HepG2 (cell line): ENCODE results near the gene RNF6. TPM values are rescaled to one million over a fixed set of nuclear protein-coding genes. Genes with fewer than 3 reads are reported as not detected.

Experiments
- FOXA1 ChIP-seq, 2 experiments: fragments of 450-650 bp in 1 of 2; sonication (generic) in 1 of 2; formaldehyde crosslinking in 1 of 2; IDR thresholded peaks; 2 replicates each; pipeline versions ENCODE4 v1.4.0 to v1.6.1; 2016 to 2020; ENCODE audit warnings: missing genetic modification reagents in 1 of 2
- ISL2 ChIP-seq: sonication (generic); formaldehyde crosslinking; IDR thresholded peaks from 2 replicates; pipeline ENCODE4 v1.5.0; 2020; ENCODE audit warnings: missing genetic modification reagents
- KAT8 ChIP-seq: IDR thresholded peaks from 2 replicates; pipeline ENCODE4 v1.6.1; 2016; ENCODE audit warnings: missing genetic modification reagents, missing compliant biosample characterization
- MED1 ChIP-seq: sonication (generic); formaldehyde crosslinking; IDR thresholded peaks from 2 replicates; pipeline ENCODE4 v1.4.0; 2020; ENCODE audit warnings: missing genetic modification reagents
- REL ChIP-seq: sonication (generic); formaldehyde crosslinking; conservative IDR thresholded peaks from 2 replicates; pipeline ENCODE4 v1.8.0; 2022; ENCODE audit warnings: mild to moderate bottlenecking, missing genetic modification reagents, moderate library complexity
- RXRA ChIP-seq: sonication (generic); formaldehyde crosslinking; IDR thresholded peaks from 2 replicates; pipeline ENCODE4 v1.5.1; 2020; ENCODE audit warnings: missing genetic modification reagents
- TCF7 ChIP-seq: sonication (generic); IDR thresholded peaks from 2 replicates; pipeline ENCODE4 v1.6.1; 2016; ENCODE audit warnings: antibody characterized with exemption, low read depth
- TOPORS ChIP-seq: sonication (generic); formaldehyde crosslinking; IDR thresholded peaks from 2 replicates; pipeline ENCODE4 v1.8.0; 2023; ENCODE audit warnings: mild to moderate bottlenecking, missing genetic modification reagents
- ZBTB7B ChIP-seq: sonication (generic); formaldehyde crosslinking; IDR thresholded peaks from 2 replicates; pipeline ENCODE4 v1.4.0; 2020; ENCODE audit warnings: missing genetic modification reagents
- ZNF546 ChIP-seq: sonication (generic); formaldehyde crosslinking; conservative IDR thresholded peaks from 2 replicates; pipeline ENCODE4 v1.8.1; 2023; ENCODE audit warnings: mild to moderate bottlenecking, missing genetic modification reagents
- ZNF570 ChIP-seq: sonication (generic); formaldehyde crosslinking; IDR thresholded peaks from 2 replicates; pipeline ENCODE4 v1.4.0; 2020; ENCODE audit warnings: mild to moderate bottlenecking, missing genetic modification reagents, borderline replicate concordance
- ZNF577 ChIP-seq: sonication (generic); formaldehyde crosslinking; IDR thresholded peaks from 2 replicates; pipeline ENCODE4 v1.4.0; 2020; ENCODE audit warnings: mild to moderate bottlenecking, low read depth, missing genetic modification reagents, borderline replicate concordance
- ZNF644 ChIP-seq: IDR thresholded peaks from 2 replicates; pipeline ENCODE4 v1.6.1; 2016; ENCODE audit warnings: low read depth
- ZNF782 ChIP-seq: sonication (generic); formaldehyde crosslinking; IDR thresholded peaks from 2 replicates; pipeline ENCODE4 v1.4.0; 2020; ENCODE audit warnings: missing genetic modification reagents, mild to moderate bottlenecking, borderline replicate concordance
- polyA plus RNA-seq, 8 experiments: library from polyadenylated mRNA; depleted of rRNA in 3 of 8; stranded (reverse) in 7 of 8; unstranded in 1 of 8; fragments of >200 nt; fragmentation: Illumina TruSeq in 4 of 8; extraction: Trizol in 4 of 8; gene quantifications; 2 replicates each; pipeline versions ENCODE4 v1.2.1 to v1.2.3, GENCODE V29; 2011 to 2016; ENCODE audit warnings: low read depth in 4 of 8, missing spikeins in 1 of 8, mixed read lengths in 1 of 8; ENCODE audit not compliant: insufficient read depth in 1 of 8
- total RNA-seq, 5 experiments: library from RNA; depleted of rRNA; stranded (reverse); fragments of >200 nt; fragmentation: Illumina TruSeq; extraction: Trizol; gene quantifications; 2 replicates each; pipeline ENCODE4 v1.2.3, GENCODE V29; 2016; ENCODE audit warnings: low read depth in 1 of 5
- TF ChIP-seq, protein P1 (sequence below): sonication (generic); formaldehyde crosslinking; IDR thresholded peaks from 2 replicates; pipeline ENCODE4 v1.5.0; 2020; ENCODE audit warnings: mild to moderate bottlenecking, missing genetic modification reagents
- TF ChIP-seq, protein P2 (sequence below): sonication (generic); formaldehyde crosslinking; IDR thresholded peaks from 2 replicates; pipeline ENCODE4 v1.5.0; 2020; ENCODE audit warnings: mild to moderate bottlenecking, missing genetic modification reagents
- TF ChIP-seq, protein P3 (sequence below): sonication (generic); formaldehyde crosslinking; IDR thresholded peaks from 2 replicates; pipeline ENCODE4 v1.4.0; 2020; ENCODE audit warnings: missing genetic modification reagents
- TF ChIP-seq, protein P4 (sequence below): sonication (generic); formaldehyde crosslinking; IDR thresholded peaks from 2 replicates; pipeline ENCODE4 v1.4.0; 2020; ENCODE audit warnings: mild to moderate bottlenecking, missing genetic modification reagents

The RNF6 gene
- total and polyA plus RNA-seq, 2 of the 13 experiments (the other 11 are each of a cell fraction or from before 2014, with no cell fraction given) = 14.6 to 36.8 TPM

DNA sequence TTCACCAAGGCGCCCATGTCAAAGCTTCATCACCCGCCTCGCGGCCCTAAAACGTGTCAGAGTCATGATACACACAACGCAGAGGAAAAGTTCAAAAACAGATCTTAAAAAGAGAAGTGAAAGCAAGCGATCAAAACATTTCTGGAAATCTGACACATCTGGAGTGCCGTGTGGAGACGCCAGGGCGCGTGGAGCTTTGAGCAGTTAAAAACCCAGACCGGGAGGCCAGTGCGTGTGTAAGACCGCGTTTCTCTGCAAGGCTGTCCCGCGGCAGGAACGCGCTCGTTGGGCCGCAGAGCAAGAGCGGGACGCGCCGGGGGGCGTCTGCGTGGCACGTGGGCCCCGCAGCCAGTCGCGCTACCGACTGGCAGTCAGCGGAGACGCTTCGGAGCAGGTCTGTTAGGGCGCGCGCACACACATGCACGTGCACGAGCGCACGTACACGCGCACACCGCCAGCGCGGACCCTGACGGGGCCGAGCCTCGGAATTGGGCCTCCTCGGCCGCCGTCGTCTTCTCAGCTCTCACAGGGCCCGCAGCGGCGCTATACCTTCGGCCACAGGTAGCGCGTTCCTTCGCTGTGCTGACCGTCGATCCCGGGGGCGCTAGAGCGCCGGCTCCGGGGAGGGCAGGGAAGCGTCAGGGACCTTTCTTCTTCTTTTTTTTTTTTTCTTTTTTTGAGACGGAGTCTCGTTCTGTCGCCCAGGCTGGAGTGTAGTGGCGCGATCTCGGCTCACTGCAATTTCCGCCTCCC, 35.8 kb downstream of the RNF6 start (continued):
- TF ChIP-seq, protein P1, sequence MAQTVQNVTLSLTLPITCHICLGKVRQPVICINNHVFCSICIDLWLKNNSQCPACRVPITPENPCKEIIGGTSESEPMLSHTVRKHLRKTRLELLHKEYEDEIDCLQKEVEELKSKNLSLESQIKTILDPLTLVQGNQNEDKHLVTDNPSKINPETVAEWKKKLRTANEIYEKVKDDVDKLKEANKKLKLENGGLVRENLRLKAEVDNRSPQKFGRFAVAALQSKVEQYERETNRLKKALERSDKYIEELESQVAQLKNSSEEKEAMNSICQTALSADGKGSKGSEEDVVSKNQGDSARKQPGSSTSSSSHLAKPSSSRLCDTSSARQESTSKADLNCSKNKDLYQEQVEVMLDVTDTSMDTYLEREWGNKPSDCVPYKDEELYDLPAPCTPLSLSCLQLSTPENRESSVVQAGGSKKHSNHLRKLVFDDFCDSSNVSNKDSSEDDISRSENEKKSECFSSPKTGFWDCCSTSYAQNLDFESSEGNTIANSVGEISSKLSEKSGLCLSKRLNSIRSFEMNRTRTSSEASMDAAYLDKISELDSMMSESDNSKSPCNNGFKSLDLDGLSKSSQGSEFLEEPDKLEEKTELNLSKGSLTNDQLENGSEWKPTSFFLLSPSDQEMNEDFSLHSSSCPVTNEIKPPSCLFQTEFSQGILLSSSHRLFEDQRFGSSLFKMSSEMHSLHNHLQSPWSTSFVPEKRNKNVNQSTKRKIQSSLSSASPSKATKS (CRISPR knock-in tag) = no peak
- TF ChIP-seq KAT8 (CRISPR knock-in tag) = peak; percentile 85
- TF ChIP-seq ZNF546 (CRISPR knock-in tag) = peak; percentile 52; the same call in 1 of the 2 replicates
- TF ChIP-seq MED1 (CRISPR knock-in tag) = peak; percentile 72; the same call in 1 of the 2 replicates
- TF ChIP-seq RXRA = 0 out of 2 replicates have a peak, but pooled peaks have one; percentile 37
- no peak for TF ChIP-seq ZNF644
- TF ChIP-seq, protein P2, sequence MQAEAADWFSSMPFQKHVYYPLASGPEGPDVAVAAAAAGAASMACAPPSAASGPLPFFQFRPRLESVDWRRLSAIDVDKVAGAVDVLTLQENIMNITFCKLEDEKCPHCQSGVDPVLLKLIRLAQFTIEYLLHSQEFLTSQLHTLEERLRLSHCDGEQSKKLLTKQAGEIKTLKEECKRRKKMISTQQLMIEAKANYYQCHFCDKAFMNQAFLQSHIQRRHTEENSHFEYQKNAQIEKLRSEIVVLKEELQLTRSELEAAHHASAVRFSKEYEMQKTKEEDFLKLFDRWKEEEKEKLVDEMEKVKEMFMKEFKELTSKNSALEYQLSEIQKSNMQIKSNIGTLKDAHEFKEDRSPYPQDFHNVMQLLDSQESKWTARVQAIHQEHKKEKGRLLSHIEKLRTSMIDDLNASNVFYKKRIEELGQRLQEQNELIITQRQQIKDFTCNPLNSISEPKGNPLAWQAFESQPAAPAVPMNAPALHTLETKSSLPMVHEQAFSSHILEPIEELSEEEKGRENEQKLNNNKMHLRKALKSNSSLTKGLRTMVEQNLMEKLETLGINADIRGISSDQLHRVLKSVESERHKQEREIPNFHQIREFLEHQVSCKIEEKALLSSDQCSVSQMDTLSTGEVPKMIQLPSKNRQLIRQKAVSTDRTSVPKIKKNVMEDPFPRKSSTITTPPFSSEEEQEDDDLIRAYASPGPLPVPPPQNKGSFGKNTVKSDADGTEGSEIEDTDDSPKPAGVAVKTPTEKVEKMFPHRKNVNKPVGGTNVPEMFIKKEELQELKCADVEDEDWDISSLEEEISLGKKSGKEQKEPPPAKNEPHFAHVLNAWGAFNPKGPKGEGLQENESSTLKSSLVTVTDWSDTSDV (CRISPR knock-in tag) = peak; percentile 92; the same call in 1 of the 2 replicates
- TF ChIP-seq, protein P3, sequence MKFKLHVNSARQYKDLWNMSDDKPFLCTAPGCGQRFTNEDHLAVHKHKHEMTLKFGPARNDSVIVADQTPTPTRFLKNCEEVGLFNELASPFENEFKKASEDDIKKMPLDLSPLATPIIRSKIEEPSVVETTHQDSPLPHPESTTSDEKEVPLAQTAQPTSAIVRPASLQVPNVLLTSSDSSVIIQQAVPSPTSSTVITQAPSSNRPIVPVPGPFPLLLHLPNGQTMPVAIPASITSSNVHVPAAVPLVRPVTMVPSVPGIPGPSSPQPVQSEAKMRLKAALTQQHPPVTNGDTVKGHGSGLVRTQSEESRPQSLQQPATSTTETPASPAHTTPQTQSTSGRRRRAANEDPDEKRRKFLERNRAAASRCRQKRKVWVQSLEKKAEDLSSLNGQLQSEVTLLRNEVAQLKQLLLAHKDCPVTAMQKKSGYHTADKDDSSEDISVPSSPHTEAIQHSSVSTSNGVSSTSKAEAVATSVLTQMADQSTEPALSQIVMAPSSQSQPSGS (CRISPR knock-in tag) = peak; percentile 61; the same call in 1 of the 2 replicates
- no peak for TF ChIP-seq TCF7
- no peak for TF ChIP-seq ZNF570 (CRISPR knock-in tag)
- no peak for TF ChIP-seq ZNF782 (CRISPR knock-in tag)
- peak; percentile 59 for TF ChIP-seq TOPORS (CRISPR knock-in tag)
- TF ChIP-seq REL (CRISPR knock-in tag) = peak; percentile 71; the same call in 1 of the 2 replicates
- TF ChIP-seq FOXA1 (IDR thresholded peaks at IDR 0.05) = no peak
- peak; percentile 43; the same call in 1 of the 2 replicates for TF ChIP-seq FOXA1 (CRISPR knock-in tag; IDR thresholded peaks at IDR 0.05)
- TF ChIP-seq, protein P4, sequence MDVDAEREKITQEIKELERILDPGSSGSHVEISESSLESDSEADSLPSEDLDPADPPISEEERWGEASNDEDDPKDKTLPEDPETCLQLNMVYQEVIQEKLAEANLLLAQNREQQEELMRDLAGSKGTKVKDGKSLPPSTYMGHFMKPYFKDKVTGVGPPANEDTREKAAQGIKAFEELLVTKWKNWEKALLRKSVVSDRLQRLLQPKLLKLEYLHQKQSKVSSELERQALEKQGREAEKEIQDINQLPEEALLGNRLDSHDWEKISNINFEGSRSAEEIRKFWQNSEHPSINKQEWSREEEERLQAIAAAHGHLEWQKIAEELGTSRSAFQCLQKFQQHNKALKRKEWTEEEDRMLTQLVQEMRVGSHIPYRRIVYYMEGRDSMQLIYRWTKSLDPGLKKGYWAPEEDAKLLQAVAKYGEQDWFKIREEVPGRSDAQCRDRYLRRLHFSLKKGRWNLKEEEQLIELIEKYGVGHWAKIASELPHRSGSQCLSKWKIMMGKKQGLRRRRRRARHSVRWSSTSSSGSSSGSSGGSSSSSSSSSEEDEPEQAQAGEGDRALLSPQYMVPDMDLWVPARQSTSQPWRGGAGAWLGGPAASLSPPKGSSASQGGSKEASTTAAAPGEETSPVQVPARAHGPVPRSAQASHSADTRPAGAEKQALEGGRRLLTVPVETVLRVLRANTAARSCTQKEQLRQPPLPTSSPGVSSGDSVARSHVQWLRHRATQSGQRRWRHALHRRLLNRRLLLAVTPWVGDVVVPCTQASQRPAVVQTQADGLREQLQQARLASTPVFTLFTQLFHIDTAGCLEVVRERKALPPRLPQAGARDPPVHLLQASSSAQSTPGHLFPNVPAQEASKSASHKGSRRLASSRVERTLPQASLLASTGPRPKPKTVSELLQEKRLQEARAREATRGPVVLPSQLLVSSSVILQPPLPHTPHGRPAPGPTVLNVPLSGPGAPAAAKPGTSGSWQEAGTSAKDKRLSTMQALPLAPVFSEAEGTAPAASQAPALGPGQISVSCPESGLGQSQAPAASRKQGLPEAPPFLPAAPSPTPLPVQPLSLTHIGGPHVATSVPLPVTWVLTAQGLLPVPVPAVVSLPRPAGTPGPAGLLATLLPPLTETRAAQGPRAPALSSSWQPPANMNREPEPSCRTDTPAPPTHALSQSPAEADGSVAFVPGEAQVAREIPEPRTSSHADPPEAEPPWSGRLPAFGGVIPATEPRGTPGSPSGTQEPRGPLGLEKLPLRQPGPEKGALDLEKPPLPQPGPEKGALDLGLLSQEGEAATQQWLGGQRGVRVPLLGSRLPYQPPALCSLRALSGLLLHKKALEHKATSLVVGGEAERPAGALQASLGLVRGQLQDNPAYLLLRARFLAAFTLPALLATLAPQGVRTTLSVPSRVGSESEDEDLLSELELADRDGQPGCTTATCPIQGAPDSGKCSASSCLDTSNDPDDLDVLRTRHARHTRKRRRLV (CRISPR knock-in tag) = peak; percentile 70; the same call in 1 of the 2 replicates
- TF ChIP-seq ISL2 (CRISPR knock-in tag) = peak; percentile 71
- no peak for TF ChIP-seq ZNF577 (CRISPR knock-in tag)
- TF ChIP-seq ZBTB7B (CRISPR knock-in tag) = peak; percentile 68
